Measurements from ENCODE around the gene MGAT3.

- TF ChIP-seq E2F4 (CRISPR knock-in tag; IDR thresholded peaks at IDR 0.05; ENCODE audit: low read depth) (no peak), CBX5 (IDR thresholded peaks at IDR 0.05; ENCODE audit: borderline replicate concordance, low read depth) (no peak), EZH2 (IDR thresholded peaks at IDR 0.05; ENCODE audit: borderline replicate concordance, low read depth, low read length) (no peak), ZNF57 (CRISPR knock-in tag; IDR thresholded peaks at IDR 0.05) (no peak), SPI1 (IDR thresholded peaks at IDR 0.05; ENCODE audit: borderline replicate concordance, low read depth, low read length) (no peak), ZNF274 (IDR thresholded peaks at IDR 0.05; ENCODE audit: borderline replicate concordance, low read depth, low read length) (no peak), ZNF408 (CRISPR knock-in tag; IDR thresholded peaks at IDR 0.05; ENCODE audit: low read depth) (no peak)
These were observed 26.1 kb upstream of the MGAT3 start for GRCh38 chr22:39430576-39431150.
